HT1080 (cell line): ENCODE results near the gene SULF2. TPM values are rescaled to one million over a fixed set of nuclear protein-coding genes. Genes with fewer than 3 reads are reported as not detected.

ENCODE experiments used
- DNase-seq: peaks from one replicate; pipeline ENCODE4 v3.0.0-alpha.2; 2015; ENCODE audit warnings: low read depth
- total RNA-seq: library from RNA; depleted of rRNA; stranded (reverse); fragments of >200 nt; shearing (Covaris generic); gene quantifications from 2 replicates; pipeline ENCODE4 v1.2.3, GENCODE V29; 2014

SULF2 gene
- total RNA-seq, 1 experiment from 2014 or later, result 5.6 TPM

GRCh38 chr20:47659904-47660601, 125.2 kb downstream of the SULF2 start:
- no peak for DNase-seq

- no peak for DNase-seq
Observed at GRCh38 chr20:47656318-47656717, 129.0 kb downstream of the SULF2 start.

GRCh38 chr20:47655635-47656034, 129.6 kb downstream of the SULF2 start:
- DNase-seq, result no peak

- DNase-seq, result no peak
Observed at GRCh38 chr20:47654370-47654769, 130.9 kb downstream of the SULF2 start.

GRCh38 chr20:47653869-47654268, 131.4 kb downstream of the SULF2 start:
- DNase-seq, result no peak

- DNase-seq, result no peak
Observed at GRCh38 chr20:47652794-47653193, 132.5 kb downstream of the SULF2 start.

GRCh38 chr20:47652301-47652700, 133.0 kb downstream of the SULF2 start:
- no peak for DNase-seq

GRCh38 chr20:47648943-47649342, 136.3 kb downstream of the SULF2 start:
- no peak for DNase-seq

- DNase-seq, result no peak
Observed at GRCh38 chr20:47647994-47648393, 137.3 kb downstream of the SULF2 start.

- DNase-seq, result no peak
Observed at GRCh38 chr20:47645632-47646031, 139.6 kb downstream of the SULF2 start.

- DNase-seq, result no peak
Observed at GRCh38 chr20:47642624-47643023, 142.7 kb downstream of the SULF2 start.

- DNase-seq, result no peak
Observed at GRCh38 chr20:47642118-47642517, 143.2 kb downstream of the SULF2 start.

GRCh38 chr20:47638851-47639250, 146.4 kb downstream of the SULF2 start:
- DNase-seq, result no peak

- no peak for DNase-seq
Observed at GRCh38 chr20:47635256-47635655, 150.0 kb downstream of the SULF2 start.

- DNase-seq, result no peak
Observed at GRCh38 chr20:47631078-47631477, 154.2 kb downstream of the SULF2 start.

- no peak for DNase-seq
Observed at GRCh38 chr20:47629907-47630306, 155.4 kb downstream of the SULF2 start.

- DNase-seq, result no peak
Observed at GRCh38 chr20:47627540-47627939, 157.7 kb downstream of the SULF2 start.

GRCh38 chr20:47623206-47623605, 162.1 kb downstream of the SULF2 start:
- no peak for DNase-seq

GRCh38 chr20:47622118-47622665, 163.1 kb downstream of the SULF2 start:
- peak; percentile 56 for DNase-seq

GRCh38 chr20:47620808-47621805, 164.2 kb downstream of the SULF2 start:
- DNase-seq, result peak; percentile 59

GRCh38 chr20:47618479-47618878, 166.8 kb downstream of the SULF2 start:
- DNase-seq, result no peak

- no peak for DNase-seq
Observed at GRCh38 chr20:47614703-47615309, 170.5 kb downstream of the SULF2 start.
